Measurements from ENCODE around the gene PTPRC.
A peak's percentile ranks its signal among the peaks of the same experiment; 100 is the strongest.

The PTPRC gene

GRCh38 chr1:198687429-198687828 is 48.6 kb downstream of the PTPRC start:
- Mint-ChIP-seq H3K27ac (peak overlapping the region; percentile 90 to 100), H3K27me3 (no peaks in the 10 kb centered on the region), H3K9me3 (no peaks in the 10 kb centered on the region), H3K4me3 (peak overlapping the region in 1 of 2 donors; percentile 65), H3K4me1 (ENCODE audit: low read depth in 2 of 2) (peaks cover 49 to 74% of the 10 kb centered on the region in 2 donors), H3K36me3 (ENCODE audit: insufficient read depth) (peaks cover 45% of the 10 kb centered on the region)
- ATAC-seq (replicated peaks) (peak; percentile 60), DNase-seq (no peak)

GRCh38 chr1:198691063-198691462 is 52.2 kb downstream of the PTPRC start:
- peak overlapping the region; percentile 90 to 100 for H3K27ac Mint-ChIP-seq
- peaks cover 67% of the 10 kb centered on the region for H3K36me3 Mint-ChIP-seq (ENCODE audit: insufficient read depth)
- H3K27me3 Mint-ChIP-seq = no peaks in the 10 kb centered on the region
- H3K9me3 Mint-ChIP-seq = no peaks in the 10 kb centered on the region
- H3K4me1 Mint-ChIP-seq (ENCODE audit: low read depth in 2 of 2) = peaks cover 46 to 68% of the 10 kb centered on the region in 2 donors
- peak overlapping the region; percentile 37 to 65 for H3K4me3 Mint-ChIP-seq
- ATAC-seq (replicated peaks) (no peak), DNase-seq (no peak)

GRCh38 chr1:198693321-198693720 is 54.5 kb downstream of the PTPRC start:
- Mint-ChIP-seq H3K36me3 (ENCODE audit: insufficient read depth) (peaks cover 78% of the 10 kb centered on the region), H3K27me3 (no peaks in the 10 kb centered on the region), H3K4me3 (peak overlapping the region; percentile 52 to 55), H3K4me1 (ENCODE audit: low read depth in 2 of 2) (peaks cover 53 to 67% of the 10 kb centered on the region in 2 donors), H3K27ac (peak overlapping the region; percentile 75 to 87), H3K9me3 (no peaks in the 10 kb centered on the region)
- no peak for DNase-seq
- peak; percentile 45 for ATAC-seq (replicated peaks)

- H3K4me1 Mint-ChIP-seq (ENCODE audit: low read depth in 2 of 2) = peaks cover 52 to 66% of the 10 kb centered on the region in 2 donors
- H3K27ac Mint-ChIP-seq = peak overlapping the region; percentile 33 to 87
- H3K27me3 Mint-ChIP-seq = no peaks in the 10 kb centered on the region
- H3K4me3 Mint-ChIP-seq = peak overlapping the region in 1 of 2 donors; percentile 55
- no peaks in the 10 kb centered on the region for H3K9me3 Mint-ChIP-seq
- H3K36me3 Mint-ChIP-seq (ENCODE audit: insufficient read depth) = peaks cover 87% of the 10 kb centered on the region
- DNase-seq (no peak), ATAC-seq (replicated peaks) (no peak)
Measured at GRCh38 chr1:198694542-198694941, 55.7 kb downstream of the PTPRC start.

GRCh38 chr1:198696211-198696610 is 57.4 kb downstream of the PTPRC start:
- no peaks in the 10 kb centered on the region for H3K27me3 Mint-ChIP-seq
- peak overlapping the region in 1 of 2 donors; percentile 84 for H3K27ac Mint-ChIP-seq
- no peaks in the 10 kb centered on the region for H3K9me3 Mint-ChIP-seq
- peaks cover 51 to 66% of the 10 kb centered on the region in 2 donors for H3K4me1 Mint-ChIP-seq (ENCODE audit: low read depth in 2 of 2)
- H3K36me3 Mint-ChIP-seq (ENCODE audit: insufficient read depth) = peaks cover 88% of the 10 kb centered on the region
- no peak for DNase-seq
- peak overlapping the region; percentile 1 to 43 for H3K4me3 Mint-ChIP-seq
- ATAC-seq (replicated peaks) = no peak

- H3K9me3 Mint-ChIP-seq = no peaks in the 10 kb centered on the region
- H3K27me3 Mint-ChIP-seq = no peaks in the 10 kb centered on the region
- H3K4me1 Mint-ChIP-seq (ENCODE audit: low read depth in 2 of 2) = peaks cover 49 to 69% of the 10 kb centered on the region in 2 donors
- H3K27ac Mint-ChIP-seq = peak overlapping the region; percentile 92 to 95
- peak overlapping the region; percentile 63 to 68 for H3K4me3 Mint-ChIP-seq
- DNase-seq = peak; percentile 61 to 67 (median 64)
- peaks cover 98% of the 10 kb centered on the region for H3K36me3 Mint-ChIP-seq (ENCODE audit: insufficient read depth)
- peak; percentile 90 for ATAC-seq (replicated peaks)
Measured at GRCh38 chr1:198699167-198700015, 60.6 kb downstream of the PTPRC start.

- Mint-ChIP-seq H3K9me3 (no peaks in the 10 kb centered on the region), H3K27me3 (no peaks in the 10 kb centered on the region), H3K4me3 (peak overlapping the region in 1 of 2 donors; percentile 63), H3K27ac (peak overlapping the region; percentile 92 to 95), H3K4me1 (ENCODE audit: low read depth in 2 of 2) (peaks cover 48 to 71% of the 10 kb centered on the region in 2 donors), H3K36me3 (ENCODE audit: insufficient read depth) (peaks cover 98% of the 10 kb centered on the region)
- ATAC-seq (replicated peaks) (no peak), DNase-seq (no peak)
Measured at GRCh38 chr1:198700016-198700392, 61.2 kb downstream of the PTPRC start.

GRCh38 chr1:198700396-198700795 is 61.6 kb downstream of the PTPRC start:
- H3K27ac Mint-ChIP-seq = peak overlapping the region; percentile 92 to 95
- H3K36me3 Mint-ChIP-seq (ENCODE audit: insufficient read depth) = peaks cover 98% of the 10 kb centered on the region
- H3K4me3 Mint-ChIP-seq = peak overlapping the region in 1 of 2 donors; percentile 52
- H3K27me3 Mint-ChIP-seq = no peaks in the 10 kb centered on the region
- H3K4me1 Mint-ChIP-seq (ENCODE audit: low read depth in 2 of 2) = peaks cover 50 to 72% of the 10 kb centered on the region in 2 donors
- DNase-seq (no peak), ATAC-seq (replicated peaks) (no peak)
- H3K9me3 Mint-ChIP-seq = no peaks in the 10 kb centered on the region

- peak overlapping the region; percentile 59 to 95 for H3K27ac Mint-ChIP-seq
- DNase-seq = no peak
- H3K4me3 Mint-ChIP-seq = peak overlapping the region in 1 of 2 donors; percentile 52
Measured at GRCh38 chr1:198701250-198701649, 62.4 kb downstream of the PTPRC start.

GRCh38 chr1:198701766-198702539 is 63.1 kb downstream of the PTPRC start:
- DNase-seq (no peak), ATAC-seq (replicated peaks) (no peak)
- Mint-ChIP-seq H3K9me3 (no peaks in the 10 kb centered on the region), H3K27me3 (no peaks in the 10 kb centered on the region), H3K4me1 (ENCODE audit: low read depth in 2 of 2) (peaks cover 48 to 68% of the 10 kb centered on the region in 2 donors), H3K27ac (peak overlapping the region; percentile 59 to 95), H3K36me3 (ENCODE audit: insufficient read depth) (peaks cover 97% of the 10 kb centered on the region), H3K4me3 (peak overlapping the region in 1 of 2 donors; percentile 2)

More at GRCh38 chr1:198701250-198701649, 62.4 kb downstream of the PTPRC start:
- Mint-ChIP-seq H3K27me3 (no peaks in the 10 kb centered on the region), H3K9me3 (no peaks in the 10 kb centered on the region), H3K36me3 (ENCODE audit: insufficient read depth) (peaks cover 98% of the 10 kb centered on the region), H3K4me1 (ENCODE audit: low read depth in 2 of 2) (peaks cover 53 to 74% of the 10 kb centered on the region in 2 donors)
- ATAC-seq (replicated peaks) = no peak

GRCh38 chr1:198708761-198709525 is 70.1 kb downstream of the PTPRC start:
- no peaks in the 10 kb centered on the region for H3K27me3 Mint-ChIP-seq
- no peak for ATAC-seq (replicated peaks)
- peaks cover 21 to 62% of the 10 kb centered on the region in 2 donors for H3K4me1 Mint-ChIP-seq (ENCODE audit: low read depth in 2 of 2)
- peak overlapping the region in 1 of 2 donors; percentile 84 for H3K27ac Mint-ChIP-seq
- H3K4me3 Mint-ChIP-seq = no peak overlapping the region
- no peak for DNase-seq
- H3K9me3 Mint-ChIP-seq = no peaks in the 10 kb centered on the region
- H3K36me3 Mint-ChIP-seq (ENCODE audit: insufficient read depth) = peaks cover 95% of the 10 kb centered on the region

- H3K9me3 Mint-ChIP-seq = no peaks in the 10 kb centered on the region
- H3K27ac Mint-ChIP-seq = peak overlapping the region in 1 of 2 donors; percentile 67
- H3K36me3 Mint-ChIP-seq (ENCODE audit: insufficient read depth) = peaks cover 96% of the 10 kb centered on the region
- peaks cover 15 to 60% of the 10 kb centered on the region in 2 donors for H3K4me1 Mint-ChIP-seq (ENCODE audit: low read depth in 2 of 2)
- no peaks in the 10 kb centered on the region for H3K27me3 Mint-ChIP-seq
- ATAC-seq (replicated peaks) (no peak), DNase-seq (no peak)
- no peak overlapping the region for H3K4me3 Mint-ChIP-seq
Measured at GRCh38 chr1:198711837-198712236, 73.0 kb downstream of the PTPRC start.

GRCh38 chr1:198713081-198713480 is 74.2 kb downstream of the PTPRC start:
- DNase-seq (no peak), ATAC-seq (replicated peaks) (no peak)
- H3K36me3 Mint-ChIP-seq (ENCODE audit: insufficient read depth) = peaks cover 100% of the 10 kb centered on the region
- H3K9me3 Mint-ChIP-seq = no peaks in the 10 kb centered on the region
- no peaks in the 10 kb centered on the region for H3K27me3 Mint-ChIP-seq
- peak overlapping the region; percentile 67 to 83 for H3K27ac Mint-ChIP-seq
- peak overlapping the region in 1 of 2 donors; percentile 18 for H3K4me3 Mint-ChIP-seq
- H3K4me1 Mint-ChIP-seq (ENCODE audit: low read depth in 2 of 2) = peaks cover 19 to 67% of the 10 kb centered on the region in 2 donors

Measured in effector memory CD8-positive, alpha-beta T cell (primary cell).